Suprapubic skin (tissue), 3 donors: Measurements from ENCODE around the gene RFC2.

ENCODE experiments used
- CTCF ChIP-seq, 2 donors: fragments of 200-600 bp in 1 of 2; fragments of 450-650 bp in 1 of 2; sonication (generic) in 1 of 2; IDR thresholded peaks; one replicate each; pipeline ENCODE4 v1.5.1; 2016 to 2019; ENCODE audit warnings: antibody characterized with exemption in 2 of 2, mild to moderate bottlenecking in 1 of 2, moderate library complexity in 1 of 2
- POLR2A ChIP-seq, 2 donors: fragments of 450-650 bp; IDR thresholded peaks; one replicate each; pipeline ENCODE4 v1.6.1; 2017; ENCODE audit warnings: antibody characterized with exemption in 2 of 2, mild to moderate bottlenecking in 2 of 2, moderate library complexity in 2 of 2

GRCh38 chr7:74191231-74191630, 63.0 kb downstream of the RFC2 start:
- TF ChIP-seq CTCF (IDR thresholded peaks at IDR 0.05), result no peak
- TF ChIP-seq POLR2A (IDR thresholded peaks at IDR 0.05), result no peak
